Lung (tissue), 12 donors: ENCODE measurements around the gene NPBWR2. TPM values are rescaled to one million over a fixed set of nuclear protein-coding genes. Genes with fewer than 3 reads are reported as not detected.
"Not testable (repeated sequence)": the region's sequence is repeated elsewhere in the genome, so short reads cannot be mapped to it uniquely, and the experiment has no call there.

Experiments
- ATAC-seq: fragments of 200-7000 bp; cut with Tn5 transposase; one replicate; pipeline ENCODE4 v1.9.1; 2020; ENCODE audit warnings: moderate number of reproducible peaks; ENCODE audit not compliant: insufficient read depth, low FRiP score
- DNase-seq, 3 donors: peaks; one replicate each; pipeline ENCODE4 v3.0.0-alpha.2; 2013 to 2017
- H3K27ac ChIP-seq, 2 donors: one replicate each; pipeline ENCODE4 v1.5.1; 2013; ENCODE audit warnings: mild to moderate bottlenecking in 2 of 2, moderate library complexity in 2 of 2, control low read depth in 1 of 2, inconsistent platforms in 1 of 2, low read depth in 1 of 2, low read length in 1 of 2
- H3K27me3 ChIP-seq, 3 donors: one replicate each; pipeline ENCODE4 v1.5.1; 2013; ENCODE audit warnings: low read length in 2 of 3; ENCODE audit not compliant: control insufficient read depth in 3 of 3, insufficient read depth in 3 of 3
- H3K36me3 ChIP-seq, 4 donors: one replicate each; pipeline ENCODE4 v1.5.1; 2013; ENCODE audit warnings: low read length in 4 of 4, mild to moderate bottlenecking in 1 of 4, moderate library complexity in 1 of 4; ENCODE audit not compliant: control insufficient read depth in 4 of 4, insufficient read depth in 4 of 4
- H3K4me1 ChIP-seq, 5 donors: one replicate each; pipeline ENCODE4 v1.5.1; 2013; ENCODE audit warnings: low read length in 5 of 5, mild to moderate bottlenecking in 2 of 5, moderate library complexity in 1 of 5; ENCODE audit not compliant: control insufficient read depth in 5 of 5, insufficient read depth in 5 of 5
- H3K4me3 ChIP-seq: one replicate; pipeline ENCODE4 v1.5.1; 2013; ENCODE audit warnings: mild to moderate bottlenecking, control low read depth, moderate library complexity
- H3K9ac ChIP-seq, 2 donors: one replicate each; pipeline ENCODE4 v1.5.1; 2013; ENCODE audit warnings: low read length in 2 of 2, control low read depth in 1 of 2; ENCODE audit not compliant: insufficient read depth in 1 of 2
- H3K9me3 ChIP-seq, 4 donors: one replicate each; pipeline ENCODE4 v1.5.1; 2013; ENCODE audit warnings: low read length in 3 of 4, mild to moderate bottlenecking in 1 of 4, moderate library complexity in 1 of 4; ENCODE audit not compliant: control insufficient read depth in 4 of 4, insufficient read depth in 3 of 4
- CTCF ChIP-seq: IDR thresholded peaks from 2 replicates; pipeline ENCODE4 v1.5.1; 2012; ENCODE audit warnings: mild to moderate bottlenecking; ENCODE audit errors: control extremely low read depth, extremely low read depth
- whole genome bisulfite sequencing, 2 donors: extraction: QIAGEN DNeasy Blood & Tissue Kit; methylation state at CpG; one replicate each; pipeline ENCODE4 v1.1.7; 2013; 5-methylcytosine and 5-hydroxymethylcytosine counted together
- polyA plus RNA-seq, 2 donors: library from polyadenylated mRNA; stranded (reverse); fragments of 200-250 nt; gene quantifications; one replicate each; pipeline ENCODE4 v1.2.1, GENCODE V29; 2013
- total RNA-seq, 2 donors: library from RNA; depleted of rRNA in 1 of 2; stranded (reverse); fragments of >200 nt in 1 of 2; gene quantifications; one replicate each; pipeline ENCODE4 v1.2.1, GENCODE V29; 2014 to 2021
- donor health status: control.
- donor health status: control.
- donor health status: Bipolar disorder and iron deficiency.
- donor health status: healthy.
- donor health status: DM: yes; HTN: yes; CAD: no.

NPBWR2 gene
- total and polyA plus RNA-seq, 4 donors = not detected

GRCh38 chr20:64138276-64138815 is 31.0 kb upstream of the NPBWR2 start:
- DNase-seq (no peak), ATAC-seq (no peak)
- H3K27ac ChIP-seq = no peak overlapping the region
- TF ChIP-seq CTCF = no peak
- no peaks in the 10 kb centered on the region for H3K4me1 ChIP-seq
- no peak overlapping the region for H3K4me3 ChIP-seq
- H3K9me3 ChIP-seq = peaks cover 0 to 2% (median 0%) of the 10 kb centered on the region in 4 donors
- H3K27me3 ChIP-seq = peaks cover 0 to 3% (median 2%) of the 10 kb centered on the region in 3 donors
- H3K9ac ChIP-seq = no peak overlapping the region
- 82 to 89% methylated on average over 18 of the region's 18 CpGs for WGBS, 2 donors
- H3K36me3 ChIP-seq = no peaks in the 10 kb centered on the region

- peaks cover 0 to 2% (median 1%) of the 10 kb centered on the region in 3 donors for H3K27me3 ChIP-seq
- no peaks in the 10 kb centered on the region for H3K4me1 ChIP-seq
- 82 to 86% methylated on average over 6 of the region's 6 CpGs for WGBS, 2 donors
- no peak overlapping the region for H3K27ac ChIP-seq
- H3K36me3 ChIP-seq = no peaks in the 10 kb centered on the region
- DNase-seq = no peak
- TF ChIP-seq CTCF = no peak
- H3K9me3 ChIP-seq = no peaks in the 10 kb centered on the region
- no peak for ATAC-seq
- no peak overlapping the region for H3K4me3 ChIP-seq
- H3K9ac ChIP-seq = no peak overlapping the region
Measured at GRCh38 chr20:64137598-64138031, 30.2 kb upstream of the NPBWR2 start.

GRCh38 chr20:64136004-64136710 is 28.8 kb upstream of the NPBWR2 start:
- 80 to 88% methylated on average over 32 of the region's 32 CpGs for WGBS, 2 donors
- no peak overlapping the region for H3K27ac ChIP-seq
- H3K36me3 ChIP-seq = no peaks in the 10 kb centered on the region
- TF ChIP-seq CTCF = no peak
- H3K9me3 ChIP-seq = no peaks in the 10 kb centered on the region
- no peak for DNase-seq
- H3K4me3 ChIP-seq = no peak overlapping the region
- no peak overlapping the region for H3K9ac ChIP-seq
- ATAC-seq = no peak
- H3K4me1 ChIP-seq = no peaks in the 10 kb centered on the region
- H3K27me3 ChIP-seq = peaks cover 0 to 2% (median 0%) of the 10 kb centered on the region in 3 donors

GRCh38 chr20:64134744-64135143 is 27.4 kb upstream of the NPBWR2 start:
- H3K4me3 ChIP-seq, DNase-seq, H3K36me3 ChIP-seq, H3K9me3 ChIP-seq, H3K27me3 ChIP-seq, H3K27ac ChIP-seq, ATAC-seq, H3K4me1 ChIP-seq, H3K9ac ChIP-seq: not testable (repeated sequence)
- WGBS, 2 donors = 71 to 79% methylated on average over 20 of the region's 20 CpGs
